GM13977 (cell line): Measurements from ENCODE around the gene TTLL5.

Experiments used
- DNase-seq: peaks from one replicate; pipeline ENCODE4 v3.0.0; 2012; ENCODE audit warnings: low spot score
- CTCF ChIP-seq: IDR thresholded peaks from 2 replicates; pipeline ENCODE4 v1.5.1; 2012; ENCODE audit warnings: mild to moderate bottlenecking, control low read depth; ENCODE audit not compliant: insufficient read depth; ENCODE audit errors: extremely low read depth, missing control alignments
- in situ Hi-C: fragments of 300-500 bp; cut with MboI; formaldehyde crosslinking; loops from one replicate; pipeline ENCODE4 v1.12.0; 2022; ENCODE audit warnings: low sequenced_read_pairs, low pct_unique_long_range_greater_than_20kb, mixed read lengths, inconsistent platforms; ENCODE audit not compliant: unreplicated experiment

The TTLL5 gene

GRCh38 chr14:75946785-75947184, 285.7 kb downstream of the TTLL5 start:
- DNase-seq: no peak

GRCh38 chr14:75952489-75952888, 291.4 kb downstream of the TTLL5 start:
- no peak for DNase-seq
- in situ Hi-C loops: no loop called here
- no peak for TF ChIP-seq CTCF

More at GRCh38 chr14:75946785-75947184, 285.7 kb downstream of the TTLL5 start:
- no peak for TF ChIP-seq CTCF
- in situ Hi-C loops: no loop called here

- TF ChIP-seq CTCF: no peak
- DNase-seq: no peak
- in situ Hi-C loops: no loop called here
Measured at GRCh38 chr14:75959031-75959430, 298.0 kb downstream of the TTLL5 start.

GRCh38 chr14:75960231-75960630, 299.2 kb downstream of the TTLL5 start:
- no peak for TF ChIP-seq CTCF
- in situ Hi-C loops: no loop called here
- DNase-seq: peak; percentile 63

- no peak for DNase-seq
- TF ChIP-seq CTCF: no peak
- in situ Hi-C loops: no loop called here
Measured at GRCh38 chr14:75961662-75962061, 300.6 kb downstream of the TTLL5 start.

GRCh38 chr14:75967866-75968265, 306.8 kb downstream of the TTLL5 start:
- no peak for TF ChIP-seq CTCF
- in situ Hi-C loops: no loop called here
- no peak for DNase-seq

- no peak for TF ChIP-seq CTCF
- in situ Hi-C loops: no loop called here
- DNase-seq: no peak
Measured at GRCh38 chr14:75968456-75968855, 307.4 kb downstream of the TTLL5 start.
